ENCODE measurements around the gene BLOC1S2.

The BLOC1S2 gene

DNA sequence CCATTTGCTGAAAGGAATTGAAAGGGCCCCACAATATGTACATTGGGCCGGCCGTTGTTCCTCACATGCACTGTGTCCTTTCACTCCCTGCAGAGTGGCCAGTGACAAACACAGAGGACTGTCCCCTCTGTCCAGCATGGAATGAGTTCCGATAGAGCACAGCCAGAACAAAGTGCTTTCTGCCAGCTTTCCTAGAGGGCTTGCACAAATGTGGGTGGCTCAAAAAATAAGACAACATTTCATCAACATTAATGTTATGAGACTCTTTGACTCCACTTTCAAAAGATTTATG, 41.2 kb upstream of the BLOC1S2 start:
- no peak for DNase-seq (ENCODE audit: low spot score)
- TF ChIP-seq CTCF (IDR thresholded peaks at IDR 0.05): no peak
- Histone ChIP-seq H3K4me3 (no peak overlapping the region), H3K27ac (no peak overlapping the region)

DNA sequence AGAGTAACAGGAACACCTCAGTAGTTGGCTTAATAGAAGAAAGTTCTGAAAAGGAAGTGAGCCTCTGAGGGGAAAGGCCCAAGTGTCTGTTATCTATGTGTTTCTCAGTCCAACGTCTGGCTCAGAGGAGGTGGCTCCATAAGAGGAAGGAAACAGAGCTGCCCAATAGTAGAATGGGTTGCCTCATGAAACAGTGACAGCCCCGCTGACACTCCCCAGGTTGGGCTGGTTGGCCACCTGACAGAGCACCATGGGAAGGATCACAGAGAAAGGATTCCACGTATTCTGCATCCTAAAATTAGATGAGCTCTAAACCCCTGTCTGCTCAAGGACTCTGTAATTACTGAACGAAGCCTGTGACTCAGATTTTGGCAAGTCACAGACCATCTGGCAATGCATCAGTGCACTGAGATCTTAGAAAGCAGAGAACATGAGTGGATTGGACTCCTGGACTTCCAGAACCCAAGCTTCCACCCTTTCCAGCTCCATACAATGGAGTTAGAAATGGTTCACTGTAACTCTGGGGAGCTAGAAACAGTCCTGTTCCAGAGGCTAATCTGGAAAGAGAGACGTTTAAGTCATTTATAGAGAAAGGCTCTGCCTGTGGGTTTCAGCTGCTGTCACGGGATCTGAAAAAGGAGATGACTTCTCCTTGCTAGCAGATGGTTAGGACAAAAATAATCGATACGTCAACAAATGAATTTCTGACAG, 40.7 kb upstream of the BLOC1S2 start:
- no peak overlapping the region for H3K27ac ChIP-seq
- H3K4me3 ChIP-seq: no peak overlapping the region
- no peak for TF ChIP-seq CTCF (IDR thresholded peaks at IDR 0.05)
- no peak for DNase-seq (ENCODE audit: low spot score)

- no peak for TF ChIP-seq CTCF (IDR thresholded peaks at IDR 0.05)
- Histone ChIP-seq H3K4me3 (no peak overlapping the region), H3K27ac (no peak overlapping the region)
- no peak for DNase-seq (ENCODE audit: low spot score)
Measured at GRCh38 chr10:100325158-100325557, 38.7 kb upstream of the BLOC1S2 start.

GRCh38 chr10:100319707-100320402, 33.4 kb upstream of the BLOC1S2 start:
- no peak overlapping the region for H3K27ac ChIP-seq
- no peak overlapping the region for H3K4me3 ChIP-seq
- no peak for TF ChIP-seq CTCF (IDR thresholded peaks at IDR 0.05)
- DNase-seq (ENCODE audit: low spot score): no peak

DNA sequence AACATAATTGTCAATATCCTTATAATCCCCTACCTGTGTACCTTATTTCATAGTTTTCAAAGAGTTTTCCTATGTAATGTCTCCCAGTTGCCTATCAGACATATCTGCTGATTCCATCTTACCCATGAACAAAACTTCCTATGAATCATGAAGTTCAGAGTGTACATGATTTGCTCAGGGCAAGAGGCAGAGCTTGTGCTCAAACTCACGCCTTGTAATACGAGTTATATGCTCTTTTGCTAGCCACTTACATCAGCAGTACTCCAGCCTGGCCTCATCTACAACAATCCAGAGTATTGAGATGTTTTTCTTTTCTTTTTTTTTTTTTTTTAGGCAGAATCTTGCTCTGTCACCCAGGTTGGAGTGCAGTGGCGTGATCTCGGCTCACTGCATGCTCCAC, 31.7 kb upstream of the BLOC1S2 start:
- Histone ChIP-seq H3K27ac (no peak overlapping the region), H3K4me3 (no peak overlapping the region)
- no peak for DNase-seq (ENCODE audit: low spot score)
- TF ChIP-seq CTCF (IDR thresholded peaks at IDR 0.05): no peak

GRCh38 chr10:100315615-100316014, 29.1 kb upstream of the BLOC1S2 start:
- Histone ChIP-seq H3K4me3 (no peak overlapping the region), H3K27ac (no peak overlapping the region)
- no peak for TF ChIP-seq CTCF (IDR thresholded peaks at IDR 0.05)
- no peak for DNase-seq (ENCODE audit: low spot score)

GRCh38 chr10:100311298-100311697, 24.8 kb upstream of the BLOC1S2 start:
- Histone ChIP-seq H3K27ac (no peak overlapping the region), H3K4me3 (no peak overlapping the region)
- no peak for TF ChIP-seq CTCF (IDR thresholded peaks at IDR 0.05)
- DNase-seq (ENCODE audit: low spot score): no peak
